ENCODE measurements around the gene RRBP1. TPM values are rescaled to one million over a fixed set of nuclear protein-coding genes. Genes with fewer than 3 reads are reported as not detected.

RRBP1 gene
- total RNA-seq, 4 donors from 2014 or later: 33.7 to 57.7 (median 43.2) TPM

DNA sequence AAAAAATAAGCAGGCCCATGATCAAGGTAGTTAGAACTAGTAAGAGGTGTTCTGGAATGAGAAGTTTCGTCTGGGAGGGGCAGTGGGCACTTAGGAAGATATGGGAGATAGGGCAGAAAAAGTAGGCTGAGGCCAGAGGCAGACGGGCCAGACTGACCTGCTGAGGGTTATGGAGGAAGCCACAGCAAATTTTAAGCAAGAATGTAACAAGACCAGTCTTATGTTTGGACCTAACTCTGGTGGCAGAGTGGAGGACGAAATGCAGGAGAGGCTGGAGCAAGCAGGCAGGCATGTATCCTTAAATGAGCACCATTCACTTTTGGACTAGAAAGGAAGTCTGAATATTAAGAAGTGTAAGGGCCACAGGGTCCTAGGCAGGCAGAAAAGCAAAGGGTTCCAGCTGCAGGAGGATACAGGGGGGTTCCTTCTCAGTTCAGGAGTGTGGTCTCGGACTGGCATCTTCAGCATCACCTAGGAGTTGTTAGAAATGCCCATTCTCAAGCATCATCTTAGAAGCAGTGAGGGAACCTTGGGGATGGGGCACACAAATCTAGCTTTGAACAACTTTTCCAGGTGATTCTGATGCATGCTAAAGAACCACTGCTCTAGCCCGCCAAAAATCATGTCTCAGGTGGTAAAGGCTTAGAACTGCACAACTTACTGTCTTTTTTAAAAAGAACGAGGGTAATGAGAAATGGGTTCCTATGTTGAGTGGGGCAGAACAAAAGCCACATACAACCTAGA, 113.8 kb downstream of the RRBP1 start:
- WGBS, 2 donors: 59 to 67% methylated on average over 6 of the region's 6 CpGs
- no peak for TF ChIP-seq POLR2A (IDR thresholded peaks at IDR 0.05)
- TF ChIP-seq, protein P1, sequence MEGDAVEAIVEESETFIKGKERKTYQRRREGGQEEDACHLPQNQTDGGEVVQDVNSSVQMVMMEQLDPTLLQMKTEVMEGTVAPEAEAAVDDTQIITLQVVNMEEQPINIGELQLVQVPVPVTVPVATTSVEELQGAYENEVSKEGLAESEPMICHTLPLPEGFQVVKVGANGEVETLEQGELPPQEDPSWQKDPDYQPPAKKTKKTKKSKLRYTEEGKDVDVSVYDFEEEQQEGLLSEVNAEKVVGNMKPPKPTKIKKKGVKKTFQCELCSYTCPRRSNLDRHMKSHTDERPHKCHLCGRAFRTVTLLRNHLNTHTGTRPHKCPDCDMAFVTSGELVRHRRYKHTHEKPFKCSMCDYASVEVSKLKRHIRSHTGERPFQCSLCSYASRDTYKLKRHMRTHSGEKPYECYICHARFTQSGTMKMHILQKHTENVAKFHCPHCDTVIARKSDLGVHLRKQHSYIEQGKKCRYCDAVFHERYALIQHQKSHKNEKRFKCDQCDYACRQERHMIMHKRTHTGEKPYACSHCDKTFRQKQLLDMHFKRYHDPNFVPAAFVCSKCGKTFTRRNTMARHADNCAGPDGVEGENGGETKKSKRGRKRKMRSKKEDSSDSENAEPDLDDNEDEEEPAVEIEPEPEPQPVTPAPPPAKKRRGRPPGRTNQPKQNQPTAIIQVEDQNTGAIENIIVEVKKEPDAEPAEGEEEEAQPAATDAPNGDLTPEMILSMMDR (IDR thresholded peaks at IDR 0.05): no peak
- intact Hi-C loops (cut with DNase I; ENCODE audit: low total_unique reads): no loop called here
- no peak overlapping the region for H3K4me3 ChIP-seq (ENCODE audit: low read depth, poor library complexity, severe bottlenecking)
- DNase-seq (ENCODE audit: low spot score in 2 of 2): no peak

DNA sequence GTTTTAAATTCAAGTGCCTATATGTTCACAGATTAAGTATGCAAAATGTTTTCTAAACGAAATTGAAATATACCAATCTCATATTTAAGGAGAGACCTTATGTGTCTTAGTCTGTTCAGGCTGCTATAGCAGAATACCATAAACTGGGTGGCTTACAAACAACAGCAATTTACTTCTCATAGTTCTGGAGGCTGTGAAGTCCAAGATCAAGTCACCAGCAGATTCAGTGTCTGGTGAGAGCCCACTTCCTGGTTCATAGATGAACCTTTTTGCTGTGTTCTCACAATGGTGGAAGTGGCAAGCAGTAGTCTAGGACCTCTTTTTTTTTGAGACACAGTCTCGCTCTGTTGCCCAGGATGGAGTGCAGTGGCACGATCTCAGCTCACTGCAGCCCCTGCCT, 115.7 kb downstream of the RRBP1 start:
- no peak overlapping the region for H3K4me3 ChIP-seq (ENCODE audit: low read depth, poor library complexity, severe bottlenecking)
- TF ChIP-seq, protein P1 (IDR thresholded peaks at IDR 0.05): no peak
- no peak for TF ChIP-seq POLR2A (IDR thresholded peaks at IDR 0.05)
- WGBS, 2 donors: 92 to 94% methylated on average over 3 of the region's 3 CpGs
- DNase-seq (ENCODE audit: low spot score in 2 of 2): no peak
- intact Hi-C loops (cut with DNase I; ENCODE audit: low total_unique reads): no loop called here

DNA sequence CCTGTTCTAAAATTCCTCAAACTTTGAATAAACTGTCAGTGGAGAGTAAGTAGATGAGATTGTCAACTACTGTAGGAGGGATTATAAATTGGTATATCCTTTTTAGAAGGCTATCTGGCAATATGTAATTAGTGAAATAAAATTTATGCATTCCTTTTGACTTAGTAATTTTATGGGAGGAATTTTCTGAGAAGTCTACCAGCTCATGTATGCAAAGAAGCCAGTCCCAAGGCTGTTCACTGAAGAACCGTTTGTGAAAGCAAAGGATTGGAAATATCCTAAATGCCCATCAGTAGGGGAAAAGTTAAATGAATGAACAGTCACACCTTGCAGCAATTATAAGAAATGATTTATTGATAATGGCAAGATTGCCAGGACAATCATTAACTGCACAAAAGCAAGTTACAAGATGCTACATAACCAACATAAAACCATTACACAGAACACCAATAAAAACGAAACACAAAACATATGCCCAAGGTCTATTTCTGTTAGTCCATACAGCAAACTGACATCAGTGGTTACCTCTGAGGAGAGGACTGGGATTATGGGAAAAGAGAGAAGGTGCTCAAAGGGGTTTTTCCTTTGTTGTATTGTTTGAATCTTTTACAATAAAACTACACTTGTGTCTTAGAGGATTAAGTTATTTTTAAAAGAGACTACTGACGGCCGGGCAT, 116.7 kb downstream of the RRBP1 start:
- intact Hi-C loops (cut with DNase I; ENCODE audit: low total_unique reads): no loop called here

More for the DNA sequence above, 116.7 kb downstream of the RRBP1 start:
- DNase-seq (ENCODE audit: low spot score in 2 of 2): no peak
- 41 to 43% methylated on average over 4 of the region's 4 CpGs for WGBS, 2 donors
- TF ChIP-seq, protein P1 (IDR thresholded peaks at IDR 0.05): no peak
- TF ChIP-seq POLR2A (IDR thresholded peaks at IDR 0.05): no peak
- no peak overlapping the region for H3K4me3 ChIP-seq (ENCODE audit: low read depth, poor library complexity, severe bottlenecking)

Other genes with a start within 250 kb of the RRBP1 start
- gene BFSP1, start 150.9 kb downstream of the RRBP1 start, total RNA-seq: 1 to 10 TPM in 3 of 4 donors, under 1 TPM in 1; 0.61 to 2.6 (median 1.7) TPM
- gene DSTN, start 112.2 kb downstream of the RRBP1 start, total RNA-seq: 100 to 1,000 TPM; 237 to 335 (median 290) TPM
- gene BANF2, start 17.7 kb upstream of the RRBP1 start, total RNA-seq: not detected

Measured in lower leg skin (tissue), 4 donors.